ENCODE measurements around the gene AOC2.
"Not testable (repeated sequence)": the region's sequence is repeated elsewhere in the genome, so short reads cannot be mapped to it uniquely, and the experiment has no call there.

Gene AOC2

DNA sequence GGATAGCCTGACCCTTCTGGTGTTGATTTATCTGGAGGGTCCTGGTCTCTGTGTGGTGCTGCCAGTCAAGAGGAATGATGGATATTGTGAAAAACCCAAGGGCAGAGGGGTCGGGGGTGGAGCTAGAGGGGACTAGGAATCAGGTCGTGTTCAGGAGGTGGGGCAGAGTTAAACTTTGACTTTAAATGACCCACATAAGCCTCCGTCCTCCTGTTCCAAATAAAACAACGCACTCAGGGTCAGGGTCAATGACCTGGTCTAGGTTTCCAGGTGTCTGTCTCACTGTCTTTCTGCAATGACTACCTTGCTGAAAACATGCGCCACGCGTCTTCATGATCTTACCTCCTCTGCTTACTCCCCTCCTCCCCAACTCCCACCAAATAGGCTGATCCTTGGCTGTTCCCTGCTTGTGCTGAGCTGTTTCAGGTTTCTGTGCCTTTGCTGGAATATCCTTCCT lies 21.3 kb downstream of the AOC2 start:
- H3K4me3 ChIP-seq (replicated peaks; ENCODE audit: insufficient read depth, low read length), result no peak overlapping the region
- DNase-seq (ENCODE audit: low read depth in 1 of 2, low spot score in 1 of 2), result no peak
- no peak overlapping the region for H3K27ac ChIP-seq (replicated peaks)
- TF ChIP-seq POLR2AphosphoS5 (IDR thresholded peaks at IDR 0.05; ENCODE audit: low read depth) (no peak), SPI1 (IDR thresholded peaks at IDR 0.05; ENCODE audit: borderline replicate concordance, low read depth) (no peak), GABPA (IDR thresholded peaks at IDR 0.05; ENCODE audit: low read depth) (no peak)
- TF ChIP-seq, protein P1, sequence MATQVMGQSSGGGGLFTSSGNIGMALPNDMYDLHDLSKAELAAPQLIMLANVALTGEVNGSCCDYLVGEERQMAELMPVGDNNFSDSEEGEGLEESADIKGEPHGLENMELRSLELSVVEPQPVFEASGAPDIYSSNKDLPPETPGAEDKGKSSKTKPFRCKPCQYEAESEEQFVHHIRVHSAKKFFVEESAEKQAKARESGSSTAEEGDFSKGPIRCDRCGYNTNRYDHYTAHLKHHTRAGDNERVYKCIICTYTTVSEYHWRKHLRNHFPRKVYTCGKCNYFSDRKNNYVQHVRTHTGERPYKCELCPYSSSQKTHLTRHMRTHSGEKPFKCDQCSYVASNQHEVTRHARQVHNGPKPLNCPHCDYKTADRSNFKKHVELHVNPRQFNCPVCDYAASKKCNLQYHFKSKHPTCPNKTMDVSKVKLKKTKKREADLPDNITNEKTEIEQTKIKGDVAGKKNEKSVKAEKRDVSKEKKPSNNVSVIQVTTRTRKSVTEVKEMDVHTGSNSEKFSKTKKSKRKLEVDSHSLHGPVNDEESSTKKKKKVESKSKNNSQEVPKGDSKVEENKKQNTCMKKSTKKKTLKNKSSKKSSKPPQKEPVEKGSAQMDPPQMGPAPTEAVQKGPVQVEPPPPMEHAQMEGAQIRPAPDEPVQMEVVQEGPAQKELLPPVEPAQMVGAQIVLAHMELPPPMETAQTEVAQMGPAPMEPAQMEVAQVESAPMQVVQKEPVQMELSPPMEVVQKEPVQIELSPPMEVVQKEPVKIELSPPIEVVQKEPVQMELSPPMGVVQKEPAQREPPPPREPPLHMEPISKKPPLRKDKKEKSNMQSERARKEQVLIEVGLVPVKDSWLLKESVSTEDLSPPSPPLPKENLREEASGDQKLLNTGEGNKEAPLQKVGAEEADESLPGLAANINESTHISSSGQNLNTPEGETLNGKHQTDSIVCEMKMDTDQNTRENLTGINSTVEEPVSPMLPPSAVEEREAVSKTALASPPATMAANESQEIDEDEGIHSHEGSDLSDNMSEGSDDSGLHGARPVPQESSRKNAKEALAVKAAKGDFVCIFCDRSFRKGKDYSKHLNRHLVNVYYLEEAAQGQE (IDR thresholded peaks at IDR 0.05; ENCODE audit: insufficient replicate concordance, low read depth), result no peak
- TF ChIP-seq, protein P2, sequence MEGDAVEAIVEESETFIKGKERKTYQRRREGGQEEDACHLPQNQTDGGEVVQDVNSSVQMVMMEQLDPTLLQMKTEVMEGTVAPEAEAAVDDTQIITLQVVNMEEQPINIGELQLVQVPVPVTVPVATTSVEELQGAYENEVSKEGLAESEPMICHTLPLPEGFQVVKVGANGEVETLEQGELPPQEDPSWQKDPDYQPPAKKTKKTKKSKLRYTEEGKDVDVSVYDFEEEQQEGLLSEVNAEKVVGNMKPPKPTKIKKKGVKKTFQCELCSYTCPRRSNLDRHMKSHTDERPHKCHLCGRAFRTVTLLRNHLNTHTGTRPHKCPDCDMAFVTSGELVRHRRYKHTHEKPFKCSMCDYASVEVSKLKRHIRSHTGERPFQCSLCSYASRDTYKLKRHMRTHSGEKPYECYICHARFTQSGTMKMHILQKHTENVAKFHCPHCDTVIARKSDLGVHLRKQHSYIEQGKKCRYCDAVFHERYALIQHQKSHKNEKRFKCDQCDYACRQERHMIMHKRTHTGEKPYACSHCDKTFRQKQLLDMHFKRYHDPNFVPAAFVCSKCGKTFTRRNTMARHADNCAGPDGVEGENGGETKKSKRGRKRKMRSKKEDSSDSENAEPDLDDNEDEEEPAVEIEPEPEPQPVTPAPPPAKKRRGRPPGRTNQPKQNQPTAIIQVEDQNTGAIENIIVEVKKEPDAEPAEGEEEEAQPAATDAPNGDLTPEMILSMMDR (IDR thresholded peaks at IDR 0.05; ENCODE audit: insufficient read depth, low read length), result no peak
- no peaks in the 10 kb centered on the region for H3K27me3 ChIP-seq (ENCODE audit: insufficient read depth, poor library complexity, severe bottlenecking)

DNA sequence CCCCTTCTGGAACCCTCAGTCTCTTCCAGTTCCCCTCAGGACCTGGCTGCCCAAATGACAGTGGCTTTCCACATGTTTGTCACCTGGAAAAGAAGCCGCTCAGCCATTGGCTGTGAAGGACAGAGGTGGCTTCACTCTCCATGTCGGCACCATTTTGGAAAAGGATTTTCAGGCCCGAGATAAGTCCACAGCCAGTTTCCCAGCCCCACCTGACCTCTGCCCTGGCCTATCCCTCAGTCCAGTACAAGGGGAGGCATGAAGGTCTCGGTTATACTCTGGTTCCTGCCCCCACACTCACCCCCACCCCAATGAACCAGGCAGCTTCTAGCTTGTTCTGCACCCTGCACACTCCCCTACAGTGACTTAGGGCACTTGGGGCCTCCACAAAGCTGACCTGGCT lies 21.8 kb downstream of the AOC2 start:
- Histone ChIP-seq H3K27ac (replicated peaks) (no peak overlapping the region), H3K27me3 (ENCODE audit: insufficient read depth, poor library complexity, severe bottlenecking) (no peaks in the 10 kb centered on the region), H3K4me3 (replicated peaks; ENCODE audit: insufficient read depth, low read length) (no peak overlapping the region)
- TF ChIP-seq SPI1 (IDR thresholded peaks at IDR 0.05; ENCODE audit: borderline replicate concordance, low read depth), result no peak
- no peak for TF ChIP-seq POLR2AphosphoS5 (IDR thresholded peaks at IDR 0.05; ENCODE audit: low read depth)
- TF ChIP-seq, protein P2 (IDR thresholded peaks at IDR 0.05; ENCODE audit: insufficient read depth, low read length), result no peak
- TF ChIP-seq, protein P1 (IDR thresholded peaks at IDR 0.05; ENCODE audit: insufficient replicate concordance, low read depth), result no peak
- no peak for TF ChIP-seq GABPA (IDR thresholded peaks at IDR 0.05; ENCODE audit: low read depth)
- no peak for DNase-seq (ENCODE audit: low read depth in 1 of 2, low spot score in 1 of 2)

DNA sequence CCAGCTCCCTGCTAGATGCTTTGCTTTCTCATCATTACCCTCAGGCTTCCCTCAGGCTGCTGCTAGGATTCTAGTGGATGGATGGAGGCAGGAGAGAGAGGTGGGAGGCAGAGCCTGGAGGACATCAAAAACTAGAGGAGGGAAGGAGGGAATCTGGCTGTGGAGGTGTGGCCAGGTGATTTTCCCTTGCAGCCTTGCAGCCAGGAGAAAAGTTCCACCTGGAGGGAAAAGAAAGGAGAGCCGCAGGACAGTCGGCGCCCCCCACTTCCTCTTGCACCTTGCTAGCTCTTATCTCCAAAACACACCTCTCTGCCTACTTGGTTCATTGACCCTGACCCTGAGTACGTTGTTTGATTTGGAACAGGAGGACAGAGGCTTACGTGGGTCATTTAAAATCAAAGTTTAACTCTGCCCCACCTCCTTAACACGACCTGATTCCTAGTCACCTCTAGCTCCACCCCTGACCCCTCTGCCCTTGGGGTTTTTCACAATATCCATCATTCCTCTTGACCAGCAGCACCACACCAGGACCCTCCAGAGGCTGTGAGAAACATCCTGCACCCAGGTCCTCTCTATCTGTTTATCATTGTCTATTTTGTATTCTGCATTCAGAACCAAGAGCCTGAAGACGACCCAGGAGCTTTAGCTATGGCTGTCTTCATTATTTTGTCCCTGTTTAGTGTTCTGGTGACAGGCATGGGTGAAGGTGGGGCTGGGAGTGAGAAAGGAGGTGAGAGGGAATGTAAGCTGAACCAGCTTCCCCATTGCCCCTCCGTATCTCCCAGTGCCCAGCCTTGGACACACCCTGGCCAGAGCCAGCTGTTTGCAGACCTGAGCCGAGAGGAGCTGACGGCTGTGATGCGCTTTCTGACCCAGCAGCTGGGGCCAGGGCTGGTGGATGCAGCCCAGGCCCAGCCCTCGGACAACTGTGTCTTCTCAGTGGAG lies 22.5 kb downstream of the AOC2 start:
- no peak overlapping the region for H3K4me3 ChIP-seq (replicated peaks; ENCODE audit: insufficient read depth, low read length)
- TF ChIP-seq, protein P1 (IDR thresholded peaks at IDR 0.05; ENCODE audit: insufficient replicate concordance, low read depth), result no peak
- TF ChIP-seq, protein P2 (IDR thresholded peaks at IDR 0.05; ENCODE audit: insufficient read depth, low read length), result no peak
- TF ChIP-seq POLR2AphosphoS5 (IDR thresholded peaks at IDR 0.05; ENCODE audit: low read depth), result no peak
- TF ChIP-seq GABPA (IDR thresholded peaks at IDR 0.05; ENCODE audit: low read depth), result no peak
- TF ChIP-seq SPI1 (IDR thresholded peaks at IDR 0.05; ENCODE audit: borderline replicate concordance, low read depth), result no peak
- no peaks in the 10 kb centered on the region for H3K27me3 ChIP-seq (ENCODE audit: insufficient read depth, poor library complexity, severe bottlenecking)
- no peak overlapping the region for H3K27ac ChIP-seq (replicated peaks)
- no peak for DNase-seq (ENCODE audit: low read depth in 1 of 2, low spot score in 1 of 2)

DNA sequence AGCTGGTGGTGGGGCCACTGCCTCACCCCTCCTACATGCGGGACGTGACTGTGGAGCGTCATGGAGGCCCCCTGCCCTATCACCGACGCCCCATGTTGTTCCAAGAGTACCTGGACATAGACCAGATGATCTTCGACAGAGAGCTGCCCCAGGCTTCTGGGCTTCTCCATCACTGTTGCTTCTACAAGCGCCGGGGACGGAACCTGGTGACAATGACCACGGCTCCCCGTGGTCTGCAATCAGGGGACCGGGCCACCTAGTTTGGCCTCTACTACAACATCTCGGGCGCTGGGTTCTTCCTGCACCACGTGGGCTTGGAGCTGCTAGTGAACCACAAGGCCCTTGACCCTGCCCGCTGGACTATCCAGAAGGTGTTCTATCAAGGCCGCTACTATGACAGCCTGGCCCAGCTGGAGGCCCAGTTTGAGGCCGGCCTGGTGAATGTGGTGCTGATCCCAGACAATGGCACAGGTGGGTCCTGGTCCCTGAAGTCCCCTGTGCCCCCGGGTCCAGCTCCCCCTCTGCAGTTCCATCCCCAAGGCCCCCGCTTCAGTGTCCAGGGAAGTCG lies 23.4 kb downstream of the AOC2 start:
- not testable (repeated sequence) for H3K27ac ChIP-seq (replicated peaks); DNase-seq (ENCODE audit: low read depth in 1 of 2, low spot score in 1 of 2); H3K27me3 ChIP-seq (ENCODE audit: insufficient read depth, poor library complexity, severe bottlenecking); H3K4me3 ChIP-seq (replicated peaks; ENCODE audit: insufficient read depth, low read length)

Data from HL-60 (cell line).